Esophagus squamous epithelium (tissue), 4 donors: Measurements from ENCODE around the gene SPATA46.

Source experiments
- CTCF ChIP-seq, 6 experiments: fragments of 450-650 bp in 4 of 6; fragments of 200-600 bp in 2 of 6; sonication (generic) in 2 of 6; IDR thresholded peaks; one replicate each; pipeline ENCODE4 v1.5.1; 2016 to 2019; ENCODE audit warnings: antibody characterized with exemption in 6 of 6, mild to moderate bottlenecking in 4 of 6, moderate library complexity in 4 of 6
- POLR2A ChIP-seq, 4 donors: fragments of 450-650 bp; IDR thresholded peaks; one replicate each; pipeline ENCODE4 v1.6.1; 2017; ENCODE audit warnings: antibody characterized with exemption in 4 of 4, mild to moderate bottlenecking in 4 of 4, moderate library complexity in 3 of 4

- TF ChIP-seq CTCF (IDR thresholded peaks at IDR 0.05), result no peak
- no peak for TF ChIP-seq POLR2A (IDR thresholded peaks at IDR 0.05)
These were observed 13.9 kb upstream of the SPATA46 start for GRCh38 chr1:162390396-162391185.
